ENCODE measurements around the gene ITGB2.
"Not testable (repeated sequence)": the region's sequence is repeated elsewhere in the genome, so short reads cannot be mapped to it uniquely, and the experiment has no call there.

ITGB2 gene

DNA sequence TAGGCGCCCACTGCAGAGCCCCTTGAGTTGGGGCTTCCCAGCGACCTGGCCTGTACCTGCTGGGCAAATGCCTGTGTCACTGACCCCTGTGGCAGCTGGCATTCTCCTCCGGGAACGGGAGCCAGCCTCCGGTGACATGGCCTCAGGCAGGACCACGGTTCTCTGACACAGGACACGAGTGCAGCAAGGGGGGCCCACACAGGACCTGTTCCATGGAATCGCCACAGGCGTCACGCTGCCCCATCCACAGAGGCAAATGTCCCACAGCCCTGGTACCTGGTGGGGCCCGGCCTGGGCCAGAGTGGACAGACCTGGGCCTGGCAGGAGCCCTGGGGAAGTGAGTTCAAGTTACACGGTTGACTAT is 2.6 kb downstream of the ITGB2 start:
- H3K9me3 ChIP-seq (ENCODE audit: control insufficient read depth, insufficient read depth, low read length), result no peaks in the 10 kb centered on the region
- H3K4me1 ChIP-seq (ENCODE audit: insufficient read depth, low read length), result peaks cover 14% of the 10 kb centered on the region; the same call in 1 of the 2 replicates
- no peak overlapping the region for H3K9ac ChIP-seq (ENCODE audit: low read depth, low read length)
- H3K36me3 ChIP-seq (ENCODE audit: insufficient read depth, low read length), result no peaks in the 10 kb centered on the region

DNA sequence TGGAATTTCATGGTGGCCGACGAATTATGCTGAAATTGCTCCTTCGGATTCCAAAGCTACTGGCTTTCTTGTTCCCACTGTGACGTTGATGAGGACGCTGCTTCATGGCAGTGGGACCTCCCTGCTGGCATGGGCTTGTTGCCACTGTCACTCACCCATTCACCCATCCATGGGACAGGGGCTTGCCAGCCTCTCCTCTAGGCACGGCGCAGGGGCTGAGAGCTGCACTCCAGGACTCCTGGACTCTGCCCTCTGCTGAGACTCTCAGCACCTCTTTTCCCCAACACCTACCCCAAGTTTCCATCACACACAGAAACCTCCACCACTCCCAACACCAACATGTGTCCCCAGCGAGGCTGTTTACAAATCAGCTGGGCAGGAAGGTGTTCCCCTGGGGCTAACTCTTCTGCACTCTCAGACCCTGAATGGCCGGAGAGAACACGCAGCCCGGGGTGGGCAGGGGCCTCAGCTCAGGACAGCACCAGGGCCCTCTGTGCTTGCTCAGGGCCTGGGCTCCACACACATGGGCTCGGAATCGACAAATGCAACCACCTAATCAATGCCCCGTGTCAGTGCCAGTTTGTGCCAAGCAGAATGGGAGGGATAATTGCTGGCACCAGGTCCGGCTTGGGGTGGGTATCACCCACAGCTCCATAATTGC is 3.1 kb downstream of the ITGB2 start:
- Histone ChIP-seq H3K4me1 (ENCODE audit: insufficient read depth, low read length) (peaks cover 14% of the 10 kb centered on the region; the same call in 1 of the 2 replicates), H3K9ac (ENCODE audit: low read depth, low read length) (no peak overlapping the region)

DNA sequence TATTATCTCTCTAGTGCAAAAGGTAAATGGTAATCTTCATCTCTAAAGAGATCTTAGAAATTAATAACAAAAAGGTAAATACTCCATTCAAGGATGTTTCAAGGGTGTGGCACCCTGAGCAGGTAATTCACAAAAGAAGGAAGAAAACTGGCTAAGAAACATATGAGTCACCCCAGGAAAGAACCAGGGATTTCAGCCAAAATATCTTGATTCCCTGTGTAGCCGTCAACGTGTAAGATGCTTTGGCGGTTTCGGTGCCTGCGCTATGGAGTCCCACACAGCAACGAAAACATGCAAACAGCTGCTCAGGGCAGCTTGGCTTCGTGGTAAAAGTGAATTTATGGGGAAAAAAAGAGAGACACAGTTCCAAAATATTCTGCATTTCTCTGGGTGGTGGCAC is 3.7 kb downstream of the ITGB2 start:
- Histone ChIP-seq H3K9ac (ENCODE audit: low read depth, low read length) (no peak overlapping the region), H3K36me3 (ENCODE audit: insufficient read depth, low read length) (no peaks in the 10 kb centered on the region), H3K4me1 (ENCODE audit: insufficient read depth, low read length) (peaks cover 14% of the 10 kb centered on the region; the same call in 1 of the 2 replicates), H3K9me3 (ENCODE audit: control insufficient read depth, insufficient read depth, low read length) (no peaks in the 10 kb centered on the region)

More for the DNA sequence above, 3.1 kb downstream of the ITGB2 start:
- Histone ChIP-seq H3K9me3 (ENCODE audit: control insufficient read depth, insufficient read depth, low read length) (no peaks in the 10 kb centered on the region), H3K36me3 (ENCODE audit: insufficient read depth, low read length) (no peaks in the 10 kb centered on the region)

DNA sequence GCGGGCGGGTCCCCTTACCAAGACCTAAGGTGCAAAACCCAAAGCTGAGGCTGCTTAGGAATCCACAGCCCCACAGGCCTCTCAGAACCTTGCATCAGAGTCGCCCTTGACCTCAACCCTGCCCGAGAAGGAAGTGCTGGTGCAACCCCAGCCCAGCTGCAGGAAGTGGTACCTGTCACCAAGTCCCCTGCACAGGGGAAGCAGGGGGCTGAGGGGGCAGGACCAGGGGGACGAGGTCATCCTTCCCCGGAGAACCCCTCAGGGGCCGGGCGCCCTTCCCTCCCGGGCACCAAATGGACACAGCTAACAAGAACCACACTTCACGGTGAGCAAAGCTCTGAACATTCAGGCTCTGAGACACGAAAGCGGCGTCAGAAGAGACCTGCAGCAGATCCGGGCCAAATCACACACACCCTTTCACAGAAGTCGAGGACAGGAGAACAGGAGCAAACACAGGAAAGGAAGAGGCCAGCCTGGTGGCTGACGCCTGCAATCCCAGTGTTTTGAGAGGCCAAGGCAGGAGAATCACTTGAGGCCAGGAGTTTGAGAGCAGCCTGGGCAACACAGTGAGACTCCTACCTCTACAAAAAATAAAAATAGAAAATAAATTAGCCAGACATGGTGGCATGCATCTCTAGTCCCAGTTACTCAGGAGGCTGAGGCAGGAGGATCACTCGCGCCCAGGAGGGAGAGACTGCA is 6.4 kb downstream of the ITGB2 start:
- H3K9me3 ChIP-seq (ENCODE audit: control insufficient read depth, insufficient read depth, low read length), result no peaks in the 10 kb centered on the region
- H3K36me3 ChIP-seq (ENCODE audit: insufficient read depth, low read length), result no peaks in the 10 kb centered on the region
- H3K4me1 ChIP-seq (ENCODE audit: insufficient read depth, low read length), result peaks cover 7% of the 10 kb centered on the region; the same call in 1 of the 2 replicates
- H3K9ac ChIP-seq (ENCODE audit: low read depth, low read length), result no peak overlapping the region

DNA sequence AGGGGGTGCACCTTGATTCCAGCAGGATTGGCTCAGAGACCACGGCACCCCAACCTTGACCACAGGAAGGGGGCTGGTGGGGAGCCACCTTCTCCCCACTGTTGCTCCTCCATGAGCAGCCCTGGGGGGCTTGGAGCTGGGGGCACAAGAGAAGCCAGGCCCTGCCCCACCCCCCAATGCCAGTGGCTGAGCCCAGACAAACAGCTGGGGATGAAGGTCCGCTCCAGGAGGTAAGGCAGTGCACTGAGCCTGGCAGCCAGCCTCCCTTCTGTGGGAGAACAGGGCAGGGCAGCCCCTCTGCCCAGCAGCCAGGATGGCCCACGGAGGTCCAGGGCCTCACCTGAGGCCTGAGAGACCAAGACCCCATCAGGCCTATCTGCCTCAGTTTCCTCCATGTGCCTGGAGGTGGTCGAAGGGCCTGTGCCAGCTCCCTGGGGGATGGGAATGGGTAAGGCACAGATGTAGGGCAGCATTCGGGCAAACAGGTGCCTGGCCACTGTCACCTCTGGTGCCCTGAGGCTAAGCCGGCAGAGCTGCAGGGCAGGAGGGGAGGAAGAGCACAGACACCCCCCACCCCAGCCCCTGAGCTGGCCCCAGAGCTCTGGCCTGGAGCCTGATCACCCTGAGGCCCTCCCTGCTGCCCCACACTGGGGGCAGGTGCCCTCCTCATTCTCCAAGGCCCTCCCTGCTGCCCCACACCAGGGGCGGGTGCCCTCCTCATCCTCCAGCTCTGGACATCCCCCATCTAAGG is 7.1 kb downstream of the ITGB2 start:
- H3K9me3 ChIP-seq (ENCODE audit: control insufficient read depth, insufficient read depth, low read length), result no peaks in the 10 kb centered on the region
- no peak overlapping the region for H3K9ac ChIP-seq (ENCODE audit: low read depth, low read length)
- peaks cover 7% of the 10 kb centered on the region; the same call in 1 of the 2 replicates for H3K4me1 ChIP-seq (ENCODE audit: insufficient read depth, low read length)

DNA sequence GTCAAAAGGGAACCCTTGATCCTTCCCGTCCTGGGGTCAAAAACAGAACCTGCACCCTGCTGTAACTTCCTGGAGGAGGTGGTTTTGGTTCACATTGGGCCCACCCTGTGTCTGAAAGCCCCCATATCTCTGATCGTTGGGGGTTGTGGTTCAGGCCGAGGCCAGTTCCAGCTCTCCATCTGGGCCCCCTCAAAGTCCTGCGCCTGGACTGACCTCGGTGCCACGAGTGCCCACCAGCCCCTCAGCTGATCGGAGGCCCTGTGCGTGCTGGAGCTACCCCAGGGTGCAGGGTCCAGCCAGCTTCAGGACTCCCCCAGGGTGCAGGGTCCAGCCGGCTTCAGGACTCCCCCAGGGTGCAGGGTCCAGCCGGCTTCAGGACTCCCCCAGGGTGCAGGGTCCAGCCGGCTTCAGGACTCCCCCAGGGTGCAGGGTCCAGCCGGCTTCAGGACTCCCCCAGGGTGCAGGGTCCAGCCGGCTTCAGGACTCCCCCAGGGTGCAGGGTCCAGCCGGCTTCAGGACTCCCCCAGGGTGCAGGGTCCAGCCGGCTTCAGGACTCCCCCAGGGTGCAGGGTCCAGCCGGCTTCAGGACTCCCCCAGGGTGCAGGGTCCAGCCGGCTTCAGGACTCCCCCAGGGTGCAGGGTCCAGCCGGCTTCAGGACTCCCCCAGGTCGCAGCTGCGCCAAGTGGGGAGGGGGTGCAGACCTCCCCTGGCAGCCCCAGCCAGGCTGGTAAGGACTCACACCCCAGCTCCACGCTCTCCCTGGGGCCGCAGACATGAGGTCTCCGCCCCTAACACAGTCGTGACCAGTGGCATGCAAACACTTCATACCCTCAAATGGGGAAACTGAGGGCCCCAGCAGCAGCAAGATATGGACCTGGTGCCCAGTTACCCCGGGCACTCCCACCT is 7.9 kb downstream of the ITGB2 start:
- not testable (repeated sequence) for H3K9me3 ChIP-seq (ENCODE audit: control insufficient read depth, insufficient read depth, low read length); H3K9ac ChIP-seq (ENCODE audit: low read depth, low read length); H3K4me1 ChIP-seq (ENCODE audit: insufficient read depth, low read length); H3K36me3 ChIP-seq (ENCODE audit: insufficient read depth, low read length)

More for the DNA sequence above, 7.1 kb downstream of the ITGB2 start:
- no peaks in the 10 kb centered on the region for H3K36me3 ChIP-seq (ENCODE audit: insufficient read depth, low read length)

DNA sequence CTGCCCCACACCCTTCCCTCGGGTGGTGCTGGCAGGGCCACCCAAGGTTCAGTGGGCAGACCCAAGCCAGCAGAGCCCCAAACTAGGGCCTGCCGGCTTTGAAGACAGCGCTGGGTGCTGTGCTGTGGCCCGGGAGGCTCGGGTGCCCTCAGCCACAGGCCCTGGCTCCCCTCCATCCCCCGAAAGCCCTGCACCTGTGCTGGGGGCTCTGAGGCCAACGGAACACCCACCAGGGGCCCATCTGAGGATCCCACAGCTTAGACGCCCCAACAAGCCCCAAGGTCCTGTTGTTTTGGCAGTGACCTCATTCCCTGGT is 8.6 kb downstream of the ITGB2 start:
- H3K4me1 ChIP-seq (ENCODE audit: insufficient read depth, low read length), result peaks cover 11% of the 10 kb centered on the region; the same call in 1 of the 2 replicates
- no peaks in the 10 kb centered on the region for H3K9me3 ChIP-seq (ENCODE audit: control insufficient read depth, insufficient read depth, low read length)
- no peaks in the 10 kb centered on the region for H3K36me3 ChIP-seq (ENCODE audit: insufficient read depth, low read length)
- no peak overlapping the region for H3K9ac ChIP-seq (ENCODE audit: low read depth, low read length)

DNA sequence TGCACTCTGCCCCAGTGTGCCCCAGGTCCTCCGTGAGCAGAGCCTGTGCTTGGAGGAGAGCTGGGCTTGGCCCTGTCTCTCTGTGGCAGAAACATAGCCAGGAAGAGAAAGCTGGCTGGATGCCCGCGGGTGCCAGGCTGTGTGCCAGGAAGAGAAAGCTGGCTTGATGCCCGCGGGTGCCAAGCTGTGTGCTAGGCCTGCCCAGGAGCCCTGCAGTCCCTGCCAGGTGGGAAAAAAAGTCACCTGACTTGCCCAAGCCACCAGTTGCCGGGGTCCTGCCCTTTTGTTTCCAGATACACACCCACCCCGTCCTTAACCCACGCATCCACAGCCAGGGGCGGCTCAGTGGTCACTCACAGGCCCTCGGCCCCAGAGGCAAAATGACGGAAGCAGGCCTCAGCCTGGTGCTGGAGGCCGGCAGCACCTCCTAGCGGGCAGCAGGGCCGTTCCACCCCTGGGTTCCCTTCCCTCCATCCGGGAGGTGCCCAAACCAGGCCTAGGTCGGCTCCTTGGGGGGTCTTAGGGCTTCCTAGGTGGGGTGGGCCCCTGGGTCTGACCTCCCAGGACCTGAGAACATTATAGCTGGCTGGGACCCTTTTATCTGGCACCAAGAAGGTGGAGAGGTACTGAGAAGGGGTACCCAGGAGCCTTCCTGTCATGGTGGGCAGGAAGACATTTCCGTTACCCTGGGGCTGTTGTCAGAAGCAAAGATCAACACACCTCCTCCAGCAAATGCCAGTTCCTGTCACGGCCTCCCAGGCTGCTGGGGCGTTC is 9.1 kb downstream of the ITGB2 start:
- Histone ChIP-seq H3K9me3 (ENCODE audit: control insufficient read depth, insufficient read depth, low read length) (no peaks in the 10 kb centered on the region), H3K9ac (ENCODE audit: low read depth, low read length) (no peak overlapping the region), H3K36me3 (ENCODE audit: insufficient read depth, low read length) (no peaks in the 10 kb centered on the region), H3K4me1 (ENCODE audit: insufficient read depth, low read length) (peaks cover 13% of the 10 kb centered on the region; the same call in 1 of the 2 replicates)

DNA sequence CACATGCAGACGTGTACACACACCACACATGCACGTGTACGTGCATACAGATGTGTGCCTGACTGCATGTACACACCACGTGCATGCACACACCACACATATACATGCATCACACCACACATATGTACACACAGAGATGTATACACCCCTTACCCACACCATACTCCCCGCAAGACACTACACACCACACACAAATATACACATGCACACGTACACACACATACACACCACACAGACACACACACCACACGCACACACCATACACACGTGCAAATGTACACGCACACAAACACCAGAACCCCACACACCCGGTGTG is 9.7 kb downstream of the ITGB2 start:
- no peaks in the 10 kb centered on the region for H3K9me3 ChIP-seq (ENCODE audit: control insufficient read depth, insufficient read depth, low read length)
- no peaks in the 10 kb centered on the region for H3K36me3 ChIP-seq (ENCODE audit: insufficient read depth, low read length)
- no peak overlapping the region for H3K9ac ChIP-seq (ENCODE audit: low read depth, low read length)
- peaks cover 13% of the 10 kb centered on the region; the same call in 1 of the 2 replicates for H3K4me1 ChIP-seq (ENCODE audit: insufficient read depth, low read length)

DNA sequence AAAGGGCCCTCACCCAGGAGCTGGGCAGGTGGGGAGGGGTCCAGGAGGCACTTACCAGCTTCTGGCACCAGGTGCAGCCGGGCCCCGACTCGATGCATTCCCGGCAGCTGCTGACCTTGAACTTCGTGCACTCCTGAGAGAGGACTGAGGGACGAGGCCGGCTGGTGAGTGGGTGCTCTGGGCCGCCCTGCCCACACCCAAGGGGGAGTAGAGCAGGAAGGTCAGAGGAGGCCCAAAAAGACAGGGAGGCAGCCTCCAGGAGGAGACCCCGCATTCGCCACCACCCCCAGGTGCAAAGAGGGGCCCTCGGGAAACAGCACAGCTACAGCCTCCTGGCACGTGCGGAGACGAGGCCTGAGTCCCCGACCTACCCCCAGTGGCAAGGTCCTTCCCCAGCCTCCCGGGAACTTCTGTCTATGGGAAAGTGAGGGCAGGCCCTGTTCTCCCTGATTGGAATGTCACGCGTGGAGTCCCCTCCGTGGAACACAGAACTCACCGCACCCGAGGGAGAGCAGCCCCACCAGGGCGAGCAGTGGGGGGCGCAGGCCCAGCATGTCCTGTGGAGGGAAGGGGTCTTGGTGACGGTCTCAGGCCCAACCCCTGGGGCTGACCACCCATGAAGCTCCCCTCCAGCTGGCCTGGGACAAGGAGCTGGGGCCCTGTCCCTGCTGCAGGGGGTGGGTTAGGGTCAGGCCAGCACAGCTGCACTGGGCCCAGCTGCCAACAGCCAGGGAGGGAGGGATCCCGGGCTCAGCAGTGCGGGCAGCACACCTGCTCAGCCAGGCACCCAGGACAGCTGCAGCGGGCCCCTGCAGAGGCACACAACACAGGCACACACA is 10.3 kb downstream of the ITGB2 start:
- peaks cover 13% of the 10 kb centered on the region; the same call in 1 of the 2 replicates for H3K4me1 ChIP-seq (ENCODE audit: insufficient read depth, low read length)
- no peak overlapping the region for H3K9ac ChIP-seq (ENCODE audit: low read depth, low read length)
- no peaks in the 10 kb centered on the region for H3K36me3 ChIP-seq (ENCODE audit: insufficient read depth, low read length)
- no peaks in the 10 kb centered on the region for H3K9me3 ChIP-seq (ENCODE audit: control insufficient read depth, insufficient read depth, low read length)

DNA sequence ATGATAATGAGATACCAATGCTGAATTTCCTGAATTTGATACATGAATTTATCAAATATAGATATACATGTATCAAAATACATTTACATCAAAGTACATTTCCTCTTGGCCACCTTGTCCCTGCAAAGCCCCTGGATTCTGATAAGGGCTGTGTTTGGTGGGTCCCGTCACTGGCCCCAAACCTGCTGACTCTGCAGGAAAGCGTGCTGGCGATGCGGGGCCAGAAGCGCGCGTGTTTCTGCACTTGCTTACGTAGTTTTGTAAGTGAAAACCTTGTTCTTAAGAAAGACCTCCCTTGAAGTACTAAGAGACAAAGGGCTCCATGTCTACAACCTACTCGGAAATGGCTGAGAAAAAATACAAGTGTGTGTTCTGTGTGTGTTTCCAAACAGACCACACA is 11.0 kb downstream of the ITGB2 start:
- Histone ChIP-seq H3K36me3 (ENCODE audit: insufficient read depth, low read length) (no peaks in the 10 kb centered on the region), H3K4me1 (ENCODE audit: insufficient read depth, low read length) (peaks cover 11% of the 10 kb centered on the region; the same call in 1 of the 2 replicates), H3K9ac (ENCODE audit: low read depth, low read length) (no peak overlapping the region), H3K9me3 (ENCODE audit: control insufficient read depth, insufficient read depth, low read length) (no peaks in the 10 kb centered on the region)

DNA sequence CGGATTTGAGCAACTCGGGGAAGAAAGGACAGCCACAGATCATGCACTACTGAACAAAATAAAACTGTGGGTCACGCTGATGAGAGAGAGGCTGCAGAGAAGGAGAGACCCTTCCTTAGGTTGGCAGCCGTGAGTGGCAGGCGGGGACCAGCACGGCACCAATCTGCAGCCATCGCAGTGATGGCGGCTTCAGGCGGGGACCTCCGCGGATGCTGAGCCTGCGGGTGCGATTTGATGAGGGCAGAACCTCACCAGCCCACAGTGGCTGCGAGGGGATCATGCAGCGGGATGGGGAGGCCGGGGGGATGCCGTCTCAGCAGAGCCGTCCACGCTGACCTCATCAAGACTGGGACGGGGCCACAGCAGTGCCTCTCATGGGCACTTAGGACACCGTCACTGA is 11.8 kb downstream of the ITGB2 start:
- no peaks in the 10 kb centered on the region for H3K9me3 ChIP-seq (ENCODE audit: control insufficient read depth, insufficient read depth, low read length)
- no peaks in the 10 kb centered on the region for H3K36me3 ChIP-seq (ENCODE audit: insufficient read depth, low read length)
- H3K4me1 ChIP-seq (ENCODE audit: insufficient read depth, low read length), result peaks cover 6% of the 10 kb centered on the region; the same call in 1 of the 2 replicates
- H3K9ac ChIP-seq (ENCODE audit: low read depth, low read length), result no peak overlapping the region

Data from ES-I3 (cell line).